IMR-90 (cell line): Measurements from ENCODE around the gene SLC2A13. TPM values are rescaled to one million over a fixed set of nuclear protein-coding genes. Genes with fewer than 3 reads are reported as not detected.

Experiments used
- ATAC-seq: fragments of 200-7000 bp; cut with Tn5 transposase; 2 replicates; pipeline ENCODE4 v1.9.1; 2020; ENCODE audit warnings: low read depth, mild to moderate bottlenecking, moderate library complexity
- BruUV-seq: library from RNA; stranded (reverse); fragments of 400-500 nt; replicated peaks from 2 replicates; lab custom pipeline; 2021; lab: Mats Ljungman, UMichigan
- CTCF ChIA-PET: fragments of 300-600 bp; formaldehyde crosslinking; extraction: SDS; loops from one replicate; lab custom pipeline; 2021; ENCODE audit warnings: antibody characterized with exemption; lab: Yijun Ruan, JAX
- POLR2A ChIA-PET: fragments of 300-600 bp; sonication (Branson Sonifier 250); formaldehyde crosslinking; loops from one replicate; lab custom pipeline; 2022; ENCODE audit warnings: antibody characterized with exemption; ENCODE audit not compliant: unreplicated experiment; lab: Charles Lee
- DNase-seq: peaks from one replicate; pipeline ENCODE4 v3.0.0; 2013
- H2AFZ ChIP-seq: replicated peaks from 2 replicates; pipeline ENCODE3; 2013; ENCODE audit warnings: low read length, mild to moderate bottlenecking; ENCODE audit not compliant: poor library complexity
- H2AK5ac ChIP-seq: 2 replicates; pipeline ENCODE4 v1.6.1; 2013; ENCODE audit warnings: low read depth, low read length, inconsistent platforms
- H2AK9ac ChIP-seq: replicated peaks from 2 replicates; pipeline ENCODE3; 2013; ENCODE audit warnings: mild to moderate bottlenecking, low read depth, low read length, moderate library complexity; ENCODE audit not compliant: poor library complexity
- H2BK120ac ChIP-seq: 2 replicates; pipeline ENCODE4 v1.6.1; 2013; ENCODE audit warnings: low read depth, low read length, inconsistent platforms
- H2BK15ac ChIP-seq: 3 replicates; pipeline ENCODE4 v1.6.1; 2013; ENCODE audit warnings: low read depth, low read length, inconsistent platforms
- H2BK20ac ChIP-seq: 2 replicates; pipeline ENCODE4 v1.6.1; 2013; ENCODE audit warnings: low read depth, mild to moderate bottlenecking, inconsistent platforms, low read length, moderate library complexity
- H2BK5ac ChIP-seq: 2 replicates; pipeline ENCODE4 v1.6.1; 2013; ENCODE audit warnings: mild to moderate bottlenecking, low read depth, low read length, inconsistent platforms; ENCODE audit not compliant: poor library complexity, severe bottlenecking
- H3K14ac ChIP-seq: replicated peaks from 2 replicates; pipeline ENCODE4 v1.6.1; 2013; ENCODE audit warnings: low read depth, low read length, inconsistent platforms
- H3K18ac ChIP-seq: 2 replicates; pipeline ENCODE4 v1.6.1; 2013; ENCODE audit warnings: low read depth, low read length, control low read depth
- H3K23ac ChIP-seq: 2 replicates; pipeline ENCODE4 v1.6.1; 2013; ENCODE audit warnings: low read depth, low read length, inconsistent platforms
- H3K27ac ChIP-seq: 2 replicates; pipeline ENCODE4 v1.5.1; 2013; ENCODE audit warnings: mild to moderate bottlenecking, control low read depth, low read length; ENCODE audit not compliant: insufficient read depth
- H3K27me3 ChIP-seq: 2 replicates; pipeline ENCODE4 v1.6.1; 2013; ENCODE audit warnings: low read length; ENCODE audit not compliant: control insufficient read depth, insufficient read depth
- H3K36me3 ChIP-seq: 2 replicates; pipeline ENCODE4 v1.6.1; 2013; ENCODE audit warnings: low read length, mixed read lengths; ENCODE audit not compliant: control insufficient read depth, insufficient read depth
- H3K4ac ChIP-seq: 2 replicates; pipeline ENCODE4 v1.6.1; 2013; ENCODE audit warnings: low read depth, low read length, inconsistent platforms
- H3K4me1 ChIP-seq: 2 replicates; pipeline ENCODE4 v1.6.1; 2013; ENCODE audit warnings: low read length, mixed read lengths; ENCODE audit not compliant: control insufficient read depth, insufficient read depth
- H3K4me2 ChIP-seq: 2 replicates; pipeline ENCODE4 v1.6.1; 2013; ENCODE audit warnings: low read depth, mild to moderate bottlenecking, control low read depth, low read length, moderate library complexity
- H3K4me3 ChIP-seq: 2 replicates; pipeline ENCODE4 v1.5.1; 2013; ENCODE audit warnings: low read depth, mild to moderate bottlenecking, control low read depth, low read length, moderate library complexity; ENCODE audit not compliant: insufficient read depth
- H3K56ac ChIP-seq: 2 replicates; pipeline ENCODE4 v1.6.1; 2013; ENCODE audit warnings: low read length, inconsistent platforms; ENCODE audit not compliant: insufficient read depth; ENCODE audit errors: extremely low read depth
- H3K79me1 ChIP-seq, 2 experiments: 2 replicates each; pipeline ENCODE4 v1.6.1; 2013; ENCODE audit warnings: low read length in 2 of 2, inconsistent platforms in 1 of 2, low read depth in 1 of 2
- H3K9ac ChIP-seq: 2 replicates; pipeline ENCODE4 v1.6.1; 2013; ENCODE audit warnings: low read depth, low read length, control low read depth
- H3K9me1 ChIP-seq: 2 replicates; pipeline ENCODE4 v1.6.1; 2013; ENCODE audit warnings: low read length, inconsistent platforms; ENCODE audit not compliant: insufficient read depth
- H3K9me3 ChIP-seq: 2 replicates; pipeline ENCODE4 v1.6.1; 2013; ENCODE audit warnings: low read length; ENCODE audit not compliant: control insufficient read depth, insufficient read depth
- H4K20me1 ChIP-seq: 2 replicates; pipeline ENCODE4 v1.6.1; 2013; ENCODE audit warnings: low read length, inconsistent platforms; ENCODE audit not compliant: insufficient read depth
- H4K5ac ChIP-seq: 2 replicates; pipeline ENCODE4 v1.6.1; 2013; ENCODE audit warnings: mild to moderate bottlenecking, low read depth, low read length, control low read depth
- H4K8ac ChIP-seq, 2 experiments: 2 replicates each; pipeline ENCODE4 v1.6.1; 2013; ENCODE audit warnings: low read depth in 2 of 2, low read length in 2 of 2, control low read depth in 1 of 2, inconsistent platforms in 1 of 2
- H4K91ac ChIP-seq: 2 replicates; pipeline ENCODE4 v1.6.1; 2013; ENCODE audit warnings: low read depth, low read length, inconsistent platforms; ENCODE audit not compliant: insufficient read depth
- BHLHE40 ChIP-seq: fragments of 150-350 bp; IDR thresholded peaks from 2 replicates; pipeline ENCODE4 v1.6.1; 2016; ENCODE audit warnings: mild to moderate bottlenecking, low read depth, low read length
- CEBPB ChIP-seq: IDR thresholded peaks from 2 replicates; pipeline ENCODE4 v1.6.1; 2012; ENCODE audit warnings: low read depth, low read length, improper control_type of control experiment
- CHD1 ChIP-seq: IDR thresholded peaks from 2 replicates; pipeline ENCODE4 v1.6.1; 2012; ENCODE audit warnings: low read depth, low read length, improper control_type of control experiment
- ELK1 ChIP-seq: fragments of 150-350 bp; IDR thresholded peaks from 2 replicates; pipeline ENCODE4 v1.6.1; 2016; ENCODE audit warnings: low read depth, mild to moderate bottlenecking, low read length, moderate library complexity, borderline replicate concordance
- FOS ChIP-seq: fragments of 150-350 bp; IDR thresholded peaks from 2 replicates; pipeline ENCODE4 v1.6.1; 2016; ENCODE audit warnings: low read depth, low read length
- MAFK ChIP-seq: IDR thresholded peaks from 2 replicates; pipeline ENCODE4 v1.6.1; 2012; ENCODE audit warnings: low read depth, low read length, improper control_type of control experiment
- MAZ ChIP-seq: IDR thresholded peaks from 2 replicates; pipeline ENCODE4 v1.6.1; 2012; ENCODE audit warnings: low read depth, mild to moderate bottlenecking, low read length, improper control_type of control experiment, moderate library complexity, borderline replicate concordance
- MXI1 ChIP-seq: IDR thresholded peaks from 2 replicates; pipeline ENCODE4 v1.6.1; 2012; ENCODE audit warnings: low read depth, mild to moderate bottlenecking, low read length, moderate library complexity, borderline replicate concordance
- NFE2L2 ChIP-seq: fragments of 150-350 bp; IDR thresholded peaks from 2 replicates; pipeline ENCODE4 v1.6.1; 2016; ENCODE audit warnings: low read depth, mild to moderate bottlenecking, low read length
- POLR2A ChIP-seq: IDR thresholded peaks from 2 replicates; pipeline ENCODE4 v1.6.1; 2012; ENCODE audit warnings: mild to moderate bottlenecking, low read depth, low read length
- RAD21 ChIP-seq: IDR thresholded peaks from 2 replicates; pipeline ENCODE4 v1.6.1; 2012; ENCODE audit warnings: low read length, improper control_type of control experiment
- RCOR1 ChIP-seq: IDR thresholded peaks from 2 replicates; pipeline ENCODE4 v1.6.1; 2012; ENCODE audit warnings: mild to moderate bottlenecking, low read length, improper control_type of control experiment; ENCODE audit not compliant: insufficient replicate concordance
- RFX5 ChIP-seq: IDR thresholded peaks from 2 replicates; pipeline ENCODE4 v1.8.0; 2012; ENCODE audit warnings: low read depth, mild to moderate bottlenecking, low read length, moderate library complexity
- SMC3 ChIP-seq: fragments of 150-350 bp; IDR thresholded peaks from 2 replicates; pipeline ENCODE4 v1.6.1; 2016; ENCODE audit warnings: low read depth, mild to moderate bottlenecking, antibody characterized with exemption, low read length, moderate library complexity
- dilution Hi-C: fragments of 300-500 bp; cut with HindIII; formaldehyde crosslinking; loops from one replicate; pipeline ENCODE4 v1.14.3; 2018; ENCODE audit warnings: low sequenced_read_pairs; ENCODE audit not compliant: unreplicated experiment
- in situ Hi-C: fragments of 300-500 bp; cut with MboI; formaldehyde crosslinking; loops from 3 replicates; pipeline ENCODE4 v1.14.3; 2019; ENCODE audit warnings: low sequenced_read_pairs, inconsistent platforms, mixed read lengths
- intact Hi-C: fragments of 100-400 bp; cut with micrococcal nuclease; formaldehyde crosslinking; loops from 2 replicates; pipeline ENCODE4 v1.10.0; 2022
- polyA plus RNA-seq, 3 experiments: library from polyadenylated mRNA; depleted of rRNA; stranded (reverse); fragments of >200 nt; gene quantifications; 2 replicates each; pipeline ENCODE4 v1.2.3, GENCODE V29; 2012; ENCODE audit warnings: low replicate concordance in 1 of 3
- total RNA-seq: library from RNA; depleted of rRNA; stranded (reverse); fragments of >200 nt; gene quantifications from 2 replicates; pipeline ENCODE4 v1.2.3, GENCODE V29; 2012
- TF ChIP-seq, protein P1 (sequence below): conservative IDR thresholded peaks from 2 replicates; pipeline ENCODE4 v1.5.1; 2012; ENCODE audit warnings: mild to moderate bottlenecking, low read depth, low read length, improper control_type of control experiment
- TF ChIP-seq, protein P2 (sequence below): fragments of 150-350 bp; IDR thresholded peaks from 2 replicates; pipeline ENCODE4 v1.6.1; 2017; ENCODE audit warnings: mild to moderate bottlenecking, antibody characterized with exemption, low read length, low read depth

SLC2A13 gene
- total and polyA plus RNA-seq, 2 of the 4 experiments (the other 2 are of a cell fraction): 1.5 to 3.9 TPM

GRCh38 chr12:40001406-40001805, 104.5 kb downstream of the SLC2A13 start:
- Histone ChIP-seq H3K27me3 (no peaks in the 10 kb centered on the region), H2BK5ac (no peak overlapping the region), H3K4me2 (no peak overlapping the region), H3K4ac (no peak overlapping the region), H3K9me3 (no peaks in the 10 kb centered on the region; the same call in 1 of the 2 replicates), H3K36me3 (no peaks in the 10 kb centered on the region), H3K14ac (no peak overlapping the region), H3K56ac (no peak overlapping the region), H2BK15ac (no peak overlapping the region), H3K9me1 (no peaks in the 10 kb centered on the region), H2AFZ (no peak overlapping the region), H3K9ac (no peak overlapping the region), H4K20me1 (no peaks in the 10 kb centered on the region), H2BK120ac (no peak overlapping the region), H3K23ac (no peak overlapping the region), H4K8ac (no peak overlapping the region), H3K79me1 (no peaks in the 10 kb centered on the region), H4K5ac (no peak overlapping the region), H3K4me1 (no peaks in the 10 kb centered on the region), H4K91ac (no peak overlapping the region), H3K4me3 (no peak overlapping the region), H2AK9ac (no peak overlapping the region), H3K18ac (no peak overlapping the region), H2AK5ac (no peak overlapping the region), H3K27ac (no peak overlapping the region), H2BK20ac (no peak overlapping the region)
- POLR2A ChIA-PET: no interaction called here
- no peak for DNase-seq
- no peak for ATAC-seq
- CTCF ChIA-PET: no interaction called here
- no peak for TF ChIP-seq SMC3
- no peak for TF ChIP-seq CEBPB
- TF ChIP-seq, protein P1, sequence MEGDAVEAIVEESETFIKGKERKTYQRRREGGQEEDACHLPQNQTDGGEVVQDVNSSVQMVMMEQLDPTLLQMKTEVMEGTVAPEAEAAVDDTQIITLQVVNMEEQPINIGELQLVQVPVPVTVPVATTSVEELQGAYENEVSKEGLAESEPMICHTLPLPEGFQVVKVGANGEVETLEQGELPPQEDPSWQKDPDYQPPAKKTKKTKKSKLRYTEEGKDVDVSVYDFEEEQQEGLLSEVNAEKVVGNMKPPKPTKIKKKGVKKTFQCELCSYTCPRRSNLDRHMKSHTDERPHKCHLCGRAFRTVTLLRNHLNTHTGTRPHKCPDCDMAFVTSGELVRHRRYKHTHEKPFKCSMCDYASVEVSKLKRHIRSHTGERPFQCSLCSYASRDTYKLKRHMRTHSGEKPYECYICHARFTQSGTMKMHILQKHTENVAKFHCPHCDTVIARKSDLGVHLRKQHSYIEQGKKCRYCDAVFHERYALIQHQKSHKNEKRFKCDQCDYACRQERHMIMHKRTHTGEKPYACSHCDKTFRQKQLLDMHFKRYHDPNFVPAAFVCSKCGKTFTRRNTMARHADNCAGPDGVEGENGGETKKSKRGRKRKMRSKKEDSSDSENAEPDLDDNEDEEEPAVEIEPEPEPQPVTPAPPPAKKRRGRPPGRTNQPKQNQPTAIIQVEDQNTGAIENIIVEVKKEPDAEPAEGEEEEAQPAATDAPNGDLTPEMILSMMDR: no peak
- TF ChIP-seq, protein P2, sequence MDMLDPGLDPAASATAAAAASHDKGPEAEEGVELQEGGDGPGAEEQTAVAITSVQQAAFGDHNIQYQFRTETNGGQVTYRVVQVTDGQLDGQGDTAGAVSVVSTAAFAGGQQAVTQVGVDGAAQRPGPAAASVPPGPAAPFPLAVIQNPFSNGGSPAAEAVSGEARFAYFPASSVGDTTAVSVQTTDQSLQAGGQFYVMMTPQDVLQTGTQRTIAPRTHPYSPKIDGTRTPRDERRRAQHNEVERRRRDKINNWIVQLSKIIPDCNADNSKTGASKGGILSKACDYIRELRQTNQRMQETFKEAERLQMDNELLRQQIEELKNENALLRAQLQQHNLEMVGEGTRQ: no peak
- no peak for TF ChIP-seq POLR2A
- no peak for TF ChIP-seq MAZ
- no peak for TF ChIP-seq CHD1
- TF ChIP-seq MAFK: no peak
- no peak for TF ChIP-seq NFE2L2
- TF ChIP-seq FOS: no peak
- TF ChIP-seq RAD21: no peak
- no peak for TF ChIP-seq RFX5
- no peak for TF ChIP-seq MXI1
- no peak for TF ChIP-seq BHLHE40
- TF ChIP-seq ELK1: no peak
- no peak for TF ChIP-seq RCOR1
- BruUV-seq: no TSS peak
- in situ Hi-C loops: no loop called here
- dilution Hi-C loops: no loop called here
- intact Hi-C loops: no loop called here
